K562 (cell line): ENCODE results near the gene OLFML2A. TPM values are rescaled to one million over a fixed set of nuclear protein-coding genes. Genes with fewer than 3 reads are reported as not detected.
A peak's percentile ranks its signal among the peaks of the same experiment; 100 is the strongest.

Experiments
- ATAC-seq: fragments of 200-7000 bp; cut with Tn5 transposase; 3 replicates; pipeline ENCODE4 v1.9.1; 2020; ENCODE audit warnings: moderate library complexity
- BruUV-seq: library from RNA; stranded (reverse); fragments of 400-500 nt; replicated peaks from 2 replicates; lab custom pipeline; 2021; lab: Mats Ljungman, UMichigan
- CTCF ChIA-PET: fragments of 300-600 bp; formaldehyde crosslinking; extraction: SDS; loops from one replicate; lab custom pipeline; 2021; ENCODE audit warnings: low intra/inter-chr PET ratio; lab: Yijun Ruan, JAX
- POLR2A ChIA-PET: fragments of 300-600, 350-650 bp; sonication (Branson Sonifier 250); formaldehyde crosslinking; extraction: SDS; loops from one replicate; lab custom pipeline; 2021; ENCODE audit warnings: antibody characterized with exemption, inconsistent platforms; lab: Yijun Ruan, JAX
- DNase-seq, 4 experiments: peaks; one replicate each; pipeline versions ENCODE4 v3.0.0 to v3.0.0-alpha.2; 2011 to 2018; ENCODE audit warnings: low spot score in 3 of 4, mixed read lengths in 3 of 4; ENCODE audit errors: extremely low read depth in 1 of 4
- FAIRE-seq: peaks from 2 replicates; lab custom pipeline; 2011; peaks lifted over from hg19 to GRCh38; lab: Jason Lieb, UNC
- H2AFZ ChIP-seq: 2 replicates; pipeline ENCODE4 v1.6.0; 2011; ENCODE audit warnings: low read depth, low read length, control low read depth, inconsistent platforms
- H3K27ac ChIP-seq: fragments of 200-600 bp; 3 replicates; pipeline ENCODE4 v1.8.0; 2011; ENCODE audit warnings: low read depth, mild to moderate bottlenecking, control low read depth, inconsistent platforms, low read length, moderate library complexity, mixed read lengths; ENCODE audit errors: extremely low read depth
- H3K27me3 ChIP-seq, 2 experiments: fragments of 300-600 bp in 1 of 2; 2 replicates in 1 of 2; 3 replicates in 1 of 2; pipeline versions ENCODE4 v1.6.0 to v1.8.0; 2011; ENCODE audit warnings: inconsistent platforms in 2 of 2, low read length in 2 of 2, mild to moderate bottlenecking in 1 of 2, mixed read lengths in 1 of 2, moderate library complexity in 1 of 2; ENCODE audit not compliant: control insufficient read depth in 2 of 2, insufficient read depth in 2 of 2
- H3K36me3 ChIP-seq: fragments of 300-600 bp; 3 replicates; pipeline ENCODE4 v1.8.0; 2011; ENCODE audit warnings: mild to moderate bottlenecking, low read length, inconsistent platforms; ENCODE audit not compliant: control insufficient read depth, insufficient read depth
- H3K4me1 ChIP-seq, 2 experiments: fragments of 200-600 bp in 1 of 2; replicated peaks in 1 of 2; 2 replicates in 1 of 2; 3 replicates in 1 of 2; pipeline versions ENCODE4 v1.5.1 to v1.8.0; 2011; ENCODE audit warnings: inconsistent platforms in 2 of 2, low read length in 2 of 2, mild to moderate bottlenecking in 1 of 2, mixed read lengths in 1 of 2, moderate library complexity in 1 of 2; ENCODE audit not compliant: control insufficient read depth in 2 of 2, insufficient read depth in 2 of 2
- H3K4me2 ChIP-seq: 2 replicates; pipeline ENCODE4 v1.6.1; 2011; ENCODE audit warnings: low read length, control low read depth, inconsistent platforms, mixed read lengths; ENCODE audit not compliant: insufficient read depth
- H3K4me3 ChIP-seq: fragments of 200-600 bp; sonication (generic), shearing (Covaris generic); 2 replicates; pipeline ENCODE4 v1.5.1; 2016; ENCODE audit warnings: control low read depth, inconsistent platforms
- H3K79me2 ChIP-seq: fragments of 200-600 bp; 3 replicates; pipeline ENCODE4 v1.8.0; 2011; ENCODE audit warnings: low read length, inconsistent platforms; ENCODE audit not compliant: control insufficient read depth, insufficient read depth
- H3K9ac ChIP-seq, 2 experiments: 2 replicates each; pipeline versions ENCODE4 v1.6.0 to v1.6.1; 2011; ENCODE audit warnings: low read depth in 2 of 2, low read length in 2 of 2, control low read depth in 1 of 2, inconsistent platforms in 1 of 2, mild to moderate bottlenecking in 1 of 2, mixed read lengths in 1 of 2; ENCODE audit not compliant: insufficient read depth in 1 of 2
- H3K9me1 ChIP-seq: one replicate; pipeline ENCODE4 v1.6.0; 2011; ENCODE audit warnings: inconsistent platforms, mild to moderate bottlenecking, low read length, moderate library complexity; ENCODE audit not compliant: control insufficient read depth, insufficient read depth
- H3K9me3 ChIP-seq: replicated peaks from 2 replicates; pipeline ENCODE4 v1.5.1; 2011; ENCODE audit warnings: low read depth, low read length, inconsistent platforms; ENCODE audit not compliant: control insufficient read depth, insufficient read depth
- H4K20me1 ChIP-seq: replicated peaks from 2 replicates; pipeline ENCODE4 v1.6.1; 2011; ENCODE audit warnings: low read length, inconsistent platforms, mixed read lengths; ENCODE audit not compliant: control insufficient read depth, insufficient read depth
- CREM ChIP-seq: IDR thresholded peaks from 2 replicates; pipeline ENCODE4 v1.6.1; 2014; ENCODE audit warnings: antibody characterized with exemption, low read depth
- HDAC6 ChIP-seq: IDR thresholded peaks from 2 replicates; pipeline ENCODE4 v1.6.1; 2012; ENCODE audit warnings: low read depth, mild to moderate bottlenecking, control low read depth, inconsistent platforms, low read length, moderate library complexity
- HEY1 ChIP-seq: fragments of 250-450 bp; sonication (Bioruptor Pico); IDR thresholded peaks from 2 replicates; pipeline ENCODE4 v1.5.0; 2020; ENCODE audit warnings: mild to moderate bottlenecking, moderate library complexity, borderline replicate concordance
- KAT7 ChIP-seq: sonication (generic); formaldehyde crosslinking; IDR thresholded peaks from 2 replicates; pipeline ENCODE4 v1.8.0; 2022; ENCODE audit warnings: missing genetic modification reagents, mild to moderate bottlenecking, borderline replicate concordance
- NCOA2 ChIP-seq, 2 experiments: fragments of 450-650 bp; IDR thresholded peaks; 2 replicates each; pipeline ENCODE4 v1.6.1; 2018; ENCODE audit warnings: mild to moderate bottlenecking in 2 of 2, moderate library complexity in 1 of 2; ENCODE audit not compliant: partially characterized antibody in 2 of 2
- RFX7 ChIP-seq: fragments of 250-450 bp; sonication (Bioruptor Pico); IDR thresholded peaks from 2 replicates; pipeline ENCODE4 v1.5.1; 2021; ENCODE audit warnings: mild to moderate bottlenecking
- SMC3 ChIP-seq: conservative IDR thresholded peaks from 2 replicates; pipeline ENCODE4 v1.6.1; 2011; ENCODE audit warnings: low read depth, low read length, improper control_type of control experiment; ENCODE audit not compliant: insufficient read depth
- ZBED1 ChIP-seq: IDR thresholded peaks from 2 replicates; pipeline ENCODE4 v1.6.1; 2014
- ZNF75A ChIP-seq: fragments of 450-650 bp; formaldehyde crosslinking; IDR thresholded peaks from 2 replicates; pipeline ENCODE4 v1.4.0; 2020; ENCODE audit warnings: mild to moderate bottlenecking
- WGBS: fragments of 100-300 bp; shearing (Covaris generic); methylation state at CpG from one replicate; pipeline ENCODE4 v1.1.6; 2016; ENCODE audit warnings: low coverage, mixed read lengths; ENCODE audit not compliant: insufficient coverage; ENCODE audit errors: missing lambda C conversion rate; 5-methylcytosine and 5-hydroxymethylcytosine counted together
- in situ Hi-C: fragments of 300-500 bp; cut with MboI; formaldehyde crosslinking; loops from 4 replicates; pipeline ENCODE4 v1.15.0; 2018; ENCODE audit warnings: inconsistent platforms, mixed read lengths
- intact Hi-C: fragments of 100-400 bp; cut with micrococcal nuclease; formaldehyde crosslinking; loops from 2 replicates; pipeline ENCODE4 v1.14.2; 2022
- polyA plus RNA-seq, 8 experiments: library from polyadenylated mRNA; depleted of rRNA in 4 of 8; stranded (reverse) in 5 of 8; unstranded in 3 of 8; fragments of >200 nt; fragmentation: Nextera tagmentation in 2 of 8; fragmentation: Illumina TruSeq in 1 of 8; extraction: Ambion mirVana in 2 of 8; extraction: Trizol in 1 of 8; gene quantifications; 2 replicates each; pipeline versions ENCODE4 v1.2.1 to v1.2.3, GENCODE V29; 2011 to 2014; ENCODE audit warnings: inconsistent platforms in 1 of 8, missing spikeins in 1 of 8
- total RNA-seq, 7 experiments: library from RNA; depleted of rRNA in 6 of 7; stranded (reverse); fragments of >200 nt in 6 of 7; fragmentation: Illumina TruSeq in 2 of 7; extraction: Trizol in 2 of 7; gene quantifications; 2 replicates each; pipeline versions ENCODE4 v1.2.1 to v1.2.3, GENCODE V29; 2011 to 2021; ENCODE audit warnings: low replicate concordance in 1 of 7
- TF ChIP-seq, protein P1 (sequence below), 2 experiments: IDR thresholded peaks; 2 replicates each; pipeline ENCODE4 v1.6.1; 2012; ENCODE audit warnings: improper control_type of control experiment in 2 of 2, low read depth in 2 of 2, low read length in 2 of 2, borderline replicate concordance in 1 of 2
- TF ChIP-seq, protein P2 (sequence below): fragments of 250-450 bp; sonication (Bioruptor Pico); IDR thresholded peaks from 2 replicates; pipeline ENCODE4 v1.4.0; 2020; ENCODE audit warnings: mild to moderate bottlenecking
- TF ChIP-seq, protein P3 (sequence below): IDR thresholded peaks from 2 replicates; pipeline ENCODE4 v1.6.1; 2014; ENCODE audit warnings: antibody characterized with exemption
- TF ChIP-seq, protein P4 (sequence below): fragments of 200-800 bp; sonication (Bioruptor generic); IDR thresholded peaks from 2 replicates; pipeline ENCODE4 v1.6.1; 2017; ENCODE audit warnings: missing genetic modification characterization, missing compliant biosample characterization

The OLFML2A gene
- total and polyA plus RNA-seq, 9 of the 15 experiments (the other 6 are each of a cell fraction or from before 2014, with no cell fraction given): 0.16 TPM; not detected in 8

DNA sequence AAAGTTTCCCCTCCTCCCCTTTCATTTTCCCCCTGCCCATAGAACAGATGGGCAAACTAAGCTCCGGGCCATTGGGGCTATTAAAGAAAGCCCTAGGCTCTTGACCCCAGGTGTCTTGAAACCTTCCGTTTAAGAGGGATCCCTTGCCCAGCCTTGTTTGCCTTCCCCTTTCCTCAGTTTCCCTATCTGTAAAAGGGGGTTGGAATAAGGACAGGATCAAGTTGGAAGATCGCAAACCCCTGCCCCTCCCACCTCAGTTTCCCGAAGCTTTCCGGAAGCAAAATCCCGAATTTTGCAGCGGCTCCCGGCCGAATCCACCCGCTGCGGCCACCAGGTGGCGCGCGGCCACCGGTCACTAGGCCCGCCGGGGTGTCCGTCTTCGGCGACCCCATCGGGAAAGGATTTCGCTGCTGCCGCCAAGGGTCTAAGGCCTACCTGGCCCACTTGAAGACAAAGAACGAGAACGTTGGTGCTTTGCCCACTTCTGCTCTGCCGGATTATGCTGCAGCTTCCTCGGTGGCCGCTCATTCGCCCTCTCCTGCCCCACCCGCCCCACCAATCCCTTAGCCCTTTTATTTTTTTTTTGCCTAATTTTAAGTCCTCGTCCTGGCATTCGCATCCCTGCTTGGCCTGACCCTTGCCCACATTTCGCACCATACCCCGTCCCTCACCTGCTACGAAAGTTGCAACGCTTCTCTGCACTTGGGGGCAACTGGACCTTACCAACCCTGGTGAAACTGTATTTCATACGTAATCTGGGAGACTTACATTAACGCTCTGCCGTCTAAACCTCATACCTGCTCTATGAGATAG, 4.9 kb upstream of the OLFML2A start:
- Histone ChIP-seq H3K36me3 (no peaks in the 10 kb centered on the region), H2AFZ (peak overlapping the region; percentile 99), H3K4me1 (peaks cover 7 to 19% of the 10 kb centered on the region in 2 experiments), H3K79me2 (peaks cover 38% of the 10 kb centered on the region), H3K9me3 (no peaks in the 10 kb centered on the region), H3K27ac (peak overlapping the region; percentile 31; the same call in 1 of the 3 replicates), H3K9ac (peak overlapping the region; percentile 81 to 94), H3K9me1 (no peaks in the 10 kb centered on the region), H3K4me2 (peak overlapping the region; percentile 81), H4K20me1 (peaks cover 6% of the 10 kb centered on the region; the same call in 1 of the 2 replicates), H3K27me3 (0 out of 5 replicates have a peak, but pooled peaks cover 0 to 4% of the 10 kb centered on the region in 2 experiments), H3K4me3 (peak overlapping the region; percentile 48)
- in situ Hi-C loops: loop anchor here (5.0 kb wide), 2 partner anchors 80 to 600 kb away; partner anchors contain the start of gene WDR38
- ChIA-PET CTCF (interaction anchor here (0.6 to 6.7 kb wide), 9 partner anchors 77 to 1722 kb away, joined by 3 to 209 read pairs (median 4); partner anchors contain the start of gene WDR38), POLR2A (interaction anchor here (1.0 to 7.7 kb wide), 5 partner anchors 11 to 89 kb away, joined by 3 to 64 read pairs (median 7); partner anchors contain the start of genes ARPC5L, RPL35 and WDR38)
- FAIRE-seq: no peak
- BruUV-seq: TSS peak; percentile 87
- ATAC-seq: peak; percentile 8; the same call in 1 of the 3 replicates
- DNase-seq: peak; percentile 79 to 85 (median 84)
- intact Hi-C loops: loop anchor here (2.0 kb wide), 1 partner anchor 155 kb away; no protein-coding TSS in a partner anchor
- WGBS: 13% methylated on average over 36 of the region's 39 CpGs
- no peak for TF ChIP-seq HEY1 (CRISPR knock-in tag)
- TF ChIP-seq, protein P1, sequence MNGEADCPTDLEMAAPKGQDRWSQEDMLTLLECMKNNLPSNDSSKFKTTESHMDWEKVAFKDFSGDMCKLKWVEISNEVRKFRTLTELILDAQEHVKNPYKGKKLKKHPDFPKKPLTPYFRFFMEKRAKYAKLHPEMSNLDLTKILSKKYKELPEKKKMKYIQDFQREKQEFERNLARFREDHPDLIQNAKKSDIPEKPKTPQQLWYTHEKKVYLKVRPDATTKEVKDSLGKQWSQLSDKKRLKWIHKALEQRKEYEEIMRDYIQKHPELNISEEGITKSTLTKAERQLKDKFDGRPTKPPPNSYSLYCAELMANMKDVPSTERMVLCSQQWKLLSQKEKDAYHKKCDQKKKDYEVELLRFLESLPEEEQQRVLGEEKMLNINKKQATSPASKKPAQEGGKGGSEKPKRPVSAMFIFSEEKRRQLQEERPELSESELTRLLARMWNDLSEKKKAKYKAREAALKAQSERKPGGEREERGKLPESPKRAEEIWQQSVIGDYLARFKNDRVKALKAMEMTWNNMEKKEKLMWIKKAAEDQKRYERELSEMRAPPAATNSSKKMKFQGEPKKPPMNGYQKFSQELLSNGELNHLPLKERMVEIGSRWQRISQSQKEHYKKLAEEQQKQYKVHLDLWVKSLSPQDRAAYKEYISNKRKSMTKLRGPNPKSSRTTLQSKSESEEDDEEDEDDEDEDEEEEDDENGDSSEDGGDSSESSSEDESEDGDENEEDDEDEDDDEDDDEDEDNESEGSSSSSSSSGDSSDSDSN (IDR thresholded peaks at IDR 0.05; ENCODE audit: borderline replicate concordance in 1 of 2, low read depth in 2 of 2, low read length in 2 of 2): no peak
- TF ChIP-seq, protein P2, sequence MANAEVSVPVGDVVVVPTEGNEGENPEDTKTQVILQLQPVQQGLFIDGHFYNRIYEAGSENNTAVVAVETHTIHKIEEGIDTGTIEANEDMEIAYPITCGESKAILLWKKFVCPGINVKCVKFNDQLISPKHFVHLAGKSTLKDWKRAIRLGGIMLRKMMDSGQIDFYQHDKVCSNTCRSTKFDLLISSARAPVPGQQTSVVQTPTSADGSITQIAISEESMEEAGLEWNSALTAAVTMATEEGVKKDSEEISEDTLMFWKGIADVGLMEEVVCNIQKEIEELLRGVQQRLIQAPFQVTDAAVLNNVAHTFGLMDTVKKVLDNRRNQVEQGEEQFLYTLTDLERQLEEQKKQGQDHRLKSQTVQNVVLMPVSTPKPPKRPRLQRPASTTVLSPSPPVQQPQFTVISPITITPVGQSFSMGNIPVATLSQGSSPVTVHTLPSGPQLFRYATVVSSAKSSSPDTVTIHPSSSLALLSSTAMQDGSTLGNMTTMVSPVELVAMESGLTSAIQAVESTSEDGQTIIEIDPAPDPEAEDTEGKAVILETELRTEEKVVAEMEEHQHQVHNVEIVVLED (CRISPR knock-in tag): no peak
- 0 out of 2 replicates have a peak, but pooled peaks have one; percentile 5 for TF ChIP-seq CREM
- TF ChIP-seq, protein P3, sequence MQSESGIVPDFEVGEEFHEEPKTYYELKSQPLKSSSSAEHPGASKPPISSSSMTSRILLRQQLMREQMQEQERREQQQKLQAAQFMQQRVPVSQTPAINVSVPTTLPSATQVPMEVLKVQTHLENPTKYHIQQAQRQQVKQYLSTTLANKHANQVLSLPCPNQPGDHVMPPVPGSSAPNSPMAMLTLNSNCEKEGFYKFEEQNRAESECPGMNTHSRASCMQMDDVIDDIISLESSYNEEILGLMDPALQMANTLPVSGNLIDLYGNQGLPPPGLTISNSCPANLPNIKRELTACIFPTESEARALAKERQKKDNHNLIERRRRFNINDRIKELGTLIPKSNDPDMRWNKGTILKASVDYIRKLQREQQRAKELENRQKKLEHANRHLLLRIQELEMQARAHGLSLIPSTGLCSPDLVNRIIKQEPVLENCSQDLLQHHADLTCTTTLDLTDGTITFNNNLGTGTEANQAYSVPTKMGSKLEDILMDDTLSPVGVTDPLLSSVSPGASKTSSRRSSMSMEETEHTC: no peak
- no peak for TF ChIP-seq HDAC6
- TF ChIP-seq, protein P4, sequence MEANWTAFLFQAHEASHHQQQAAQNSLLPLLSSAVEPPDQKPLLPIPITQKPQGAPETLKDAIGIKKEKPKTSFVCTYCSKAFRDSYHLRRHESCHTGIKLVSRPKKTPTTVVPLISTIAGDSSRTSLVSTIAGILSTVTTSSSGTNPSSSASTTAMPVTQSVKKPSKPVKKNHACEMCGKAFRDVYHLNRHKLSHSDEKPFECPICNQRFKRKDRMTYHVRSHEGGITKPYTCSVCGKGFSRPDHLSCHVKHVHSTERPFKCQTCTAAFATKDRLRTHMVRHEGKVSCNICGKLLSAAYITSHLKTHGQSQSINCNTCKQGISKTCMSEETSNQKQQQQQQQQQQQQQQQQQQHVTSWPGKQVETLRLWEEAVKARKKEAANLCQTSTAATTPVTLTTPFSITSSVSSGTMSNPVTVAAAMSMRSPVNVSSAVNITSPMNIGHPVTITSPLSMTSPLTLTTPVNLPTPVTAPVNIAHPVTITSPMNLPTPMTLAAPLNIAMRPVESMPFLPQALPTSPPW (CRISPR knock-in tag): no peak
- peak; percentile 88 for TF ChIP-seq SMC3
- TF ChIP-seq ZBED1: no peak
- no peak for TF ChIP-seq NCOA2 (IDR thresholded peaks at IDR 0.05; ENCODE audit: partially characterized antibody in 2 of 2)
- no peak for TF ChIP-seq ZNF75A (CRISPR knock-in tag)
- TF ChIP-seq RFX7: no peak
- no peak for TF ChIP-seq KAT7 (CRISPR knock-in tag)
